PC-3 (cell line): ENCODE results near the gene LY6G6F. TPM values are rescaled to one million over a fixed set of nuclear protein-coding genes. Genes with fewer than 3 reads are reported as not detected.

Source experiments
- ATAC-seq: fragments of 200-7000 bp; cut with Tn5 transposase; 2 replicates; pipeline ENCODE4 v1.9.1; 2020; ENCODE audit warnings: mild to moderate bottlenecking, moderate library complexity
- BruUV-seq: library from RNA; stranded (reverse); fragments of 400-500 nt; replicated peaks from 2 replicates; lab custom pipeline; 2021; lab: Mats Ljungman, UMichigan
- CTCF ChIA-PET: fragments of 300-600 bp; sonication (Branson Sonifier 250); formaldehyde crosslinking; loops from one replicate; lab custom pipeline; 2022; ENCODE audit warnings: antibody characterized with exemption; lab: Charles Lee
- POLR2A ChIA-PET: fragments of 300-600 bp; sonication (Branson Sonifier 250); formaldehyde crosslinking; loops from one replicate; lab custom pipeline; 2022; ENCODE audit warnings: antibody characterized with exemption; ENCODE audit not compliant: unreplicated experiment; lab: Charles Lee
- DNase-seq: peaks from one replicate; pipeline ENCODE4 v3.0.0-alpha.2; 2015
- H2AFZ ChIP-seq: fragments of 300-600 bp; sonication (generic); 2 replicates; pipeline ENCODE4 v1.6.0; 2016; ENCODE audit warnings: antibody characterized with exemption, low read length
- H3F3A ChIP-seq: fragments of 300-600 bp; sonication (generic); one replicate; pipeline ENCODE4 v1.6.0; 2017; ENCODE audit warnings: antibody characterized with exemption, low read length, control low read depth, mild to moderate bottlenecking; ENCODE audit not compliant: unreplicated experiment
- H3K27ac ChIP-seq: fragments of 300-600 bp; sonication (generic); 2 replicates; pipeline ENCODE4 v1.5.1; 2016; ENCODE audit warnings: mild to moderate bottlenecking, low read length
- H3K27me3 ChIP-seq: fragments of 300-600 bp; sonication (generic); 2 replicates; pipeline ENCODE4 v1.6.1; 2016; ENCODE audit warnings: low read length, mixed read lengths
- H3K36me3 ChIP-seq: fragments of 300-600 bp; sonication (generic); 2 replicates; pipeline ENCODE4 v1.6.1; 2016; ENCODE audit warnings: low read depth, mixed run types, low read length, mixed read lengths
- H3K4me1 ChIP-seq: fragments of 300-600 bp; sonication (generic); 2 replicates; pipeline ENCODE4 v1.5.1; 2016; ENCODE audit warnings: low read length; ENCODE audit not compliant: insufficient read depth
- H3K4me2 ChIP-seq: fragments of 300-600 bp; sonication (generic); 2 replicates; pipeline ENCODE4 v1.6.0; 2016; ENCODE audit warnings: low read length
- H3K4me3 ChIP-seq: fragments of 300-600 bp; sonication (generic); 2 replicates; pipeline ENCODE4 v1.5.1; 2016; ENCODE audit warnings: mild to moderate bottlenecking, low read length, mixed read lengths
- H3K79me2 ChIP-seq: fragments of 300-600 bp; sonication (generic); 2 replicates; pipeline ENCODE4 v1.6.1; 2017; ENCODE audit warnings: low read length, mixed read lengths
- H3K9ac ChIP-seq: fragments of 300-600 bp; sonication (generic); 2 replicates; pipeline ENCODE4 v1.6.0; 2016; ENCODE audit warnings: mild to moderate bottlenecking, low read length
- H3K9me2 ChIP-seq: fragments of 300-600 bp; sonication (generic); replicated peaks from 2 replicates; pipeline ENCODE4 v1.6.1; 2016; ENCODE audit warnings: mixed run types, low read length, mixed read lengths
- H3K9me3 ChIP-seq: fragments of 300-600 bp; sonication (generic); 2 replicates; pipeline ENCODE4 v1.6.1; 2016; ENCODE audit warnings: low read length, mixed read lengths
- H4K20me1 ChIP-seq: fragments of 300-600 bp; sonication (generic); 2 replicates; pipeline ENCODE4 v1.6.1; 2016; ENCODE audit warnings: low read length, mixed read lengths
- CTCF ChIP-seq: fragments of 300-600 bp; sonication (generic); conservative IDR thresholded peaks from 2 replicates; pipeline ENCODE4 v1.5.1; 2017; ENCODE audit warnings: antibody characterized with exemption, low read depth, mild to moderate bottlenecking, low read length
- EZH2 ChIP-seq: fragments of 300-600 bp; sonication (generic); IDR thresholded peaks from one replicate; pipeline ENCODE4 v1.6.1; 2017; ENCODE audit warnings: antibody characterized with exemption, mild to moderate bottlenecking, low read length; ENCODE audit not compliant: unreplicated experiment
- EZH2phosphoT487 ChIP-seq: fragments of 300-600 bp; sonication (generic); IDR thresholded peaks from 2 replicates; pipeline ENCODE4 v1.6.1; 2018; ENCODE audit warnings: mild to moderate bottlenecking, antibody characterized with exemption, low read length, borderline replicate concordance
- intact Hi-C: fragments of 100-400 bp; cut with micrococcal nuclease; formaldehyde crosslinking; loops from 2 replicates; pipeline ENCODE4 v1.9.0; 2023
- total RNA-seq: library from RNA; depleted of rRNA; stranded (reverse); fragments of >200 nt; gene quantifications from 2 replicates; pipeline ENCODE4 v1.2.3, GENCODE V29; 2014

LY6G6F gene
- total RNA-seq, 1 experiment from 2014 or later = not detected

- no TSS peak for BruUV-seq
- Histone ChIP-seq H3F3A (peaks cover 4% of the 10 kb centered on the region), H3K4me2 (peak overlapping the region; percentile 43; the same call in 1 of the 2 replicates), H3K79me2 (no peaks in the 10 kb centered on the region), H3K36me3 (peaks cover 11% of the 10 kb centered on the region; the same call in 1 of the 2 replicates), H3K9me2 (no peaks in the 10 kb centered on the region), H3K9ac (no peak overlapping the region), H3K4me1 (peaks cover 16% of the 10 kb centered on the region), H3K27me3 (no peaks in the 10 kb centered on the region), H3K27ac (no peak overlapping the region), H4K20me1 (no peaks in the 10 kb centered on the region), H2AFZ (no peak overlapping the region), H3K9me3 (no peaks in the 10 kb centered on the region), H3K4me3 (no peak overlapping the region)
- intact Hi-C loops = no loop called here
- no peak for DNase-seq
- TF ChIP-seq EZH2 (no peak), EZH2phosphoT487 (no peak), CTCF (no peak)
- POLR2A ChIA-PET = no interaction called here
- CTCF ChIA-PET = no interaction called here
- no peak for ATAC-seq
Observed at GRCh38 chr6:31676322-31676903, 30.3 kb upstream of the LY6G6F start.

- no peak overlapping the region for H3K9ac ChIP-seq
- CTCF ChIA-PET = no interaction called here
- H3K4me1 ChIP-seq = peaks cover 16% of the 10 kb centered on the region
- H3K9me2 ChIP-seq = no peaks in the 10 kb centered on the region
- peaks cover 6% of the 10 kb centered on the region; the same call in 1 of the 2 replicates for H3K36me3 ChIP-seq
- POLR2A ChIA-PET = no interaction called here
- peaks cover 4% of the 10 kb centered on the region for H3F3A ChIP-seq
- H3K4me2 ChIP-seq = peak overlapping the region; percentile 43; the same call in 1 of the 2 replicates
- no peaks in the 10 kb centered on the region for H3K9me3 ChIP-seq
- H3K27me3 ChIP-seq = no peaks in the 10 kb centered on the region
- H3K4me3 ChIP-seq = no peak overlapping the region
- H2AFZ ChIP-seq = no peak overlapping the region
- intact Hi-C loops = no loop called here
- BruUV-seq = no TSS peak
- H3K79me2 ChIP-seq = no peaks in the 10 kb centered on the region
- TF ChIP-seq EZH2 (no peak), EZH2phosphoT487 (no peak), CTCF (no peak)
- peak; percentile 23 for ATAC-seq
- H3K27ac ChIP-seq = no peak overlapping the region
- H4K20me1 ChIP-seq = no peaks in the 10 kb centered on the region
- DNase-seq = peak; percentile 53
Observed at GRCh38 chr6:31676904-31677303, 29.8 kb upstream of the LY6G6F start.

GRCh38 chr6:31677955-31678354 lies 28.7 kb upstream of the LY6G6F start:
- H3K4me1 ChIP-seq = peaks cover 16% of the 10 kb centered on the region
- intact Hi-C loops = no loop called here
- no peaks in the 10 kb centered on the region for H3K79me2 ChIP-seq
- H2AFZ ChIP-seq = no peak overlapping the region
- 0 out of 2 replicates have a peak, but pooled peaks cover 2% of the 10 kb centered on the region for H3K36me3 ChIP-seq
- TF ChIP-seq EZH2phosphoT487 (no peak), EZH2 (no peak)
- H3K27me3 ChIP-seq = no peaks in the 10 kb centered on the region
- no peak overlapping the region for H3K4me2 ChIP-seq
- ATAC-seq = no peak
- ChIA-PET POLR2A (no interaction called here), CTCF (no interaction called here)
- H3K4me3 ChIP-seq = no peak overlapping the region
- H3F3A ChIP-seq = peaks cover 4% of the 10 kb centered on the region
- BruUV-seq = no TSS peak
- no peaks in the 10 kb centered on the region for H3K9me2 ChIP-seq
- no peak overlapping the region for H3K27ac ChIP-seq
- H3K9ac ChIP-seq = no peak overlapping the region
- DNase-seq = no peak
- H3K9me3 ChIP-seq = no peaks in the 10 kb centered on the region
- no peaks in the 10 kb centered on the region for H4K20me1 ChIP-seq
